Hepatocyte (in vitro differentiated cells): ENCODE data around the gene HMX3.

Experiments used
- CTCF ChIP-seq: fragments of 200-600 bp; sonication (generic); IDR thresholded peaks from 2 replicates; pipeline ENCODE4 v1.5.1; 2016; ENCODE audit warnings: antibody characterized with exemption, mild to moderate bottlenecking; ENCODE audit not compliant: poor library complexity
- EZH2 ChIP-seq: fragments of 200-600 bp; sonication (generic); IDR thresholded peaks from 2 replicates; pipeline ENCODE4 v1.6.1; 2016; ENCODE audit warnings: antibody characterized with exemption, mild to moderate bottlenecking, borderline replicate concordance
- EZH2phosphoT487 ChIP-seq: fragments of 200-600 bp; sonication (generic); IDR thresholded peaks from one replicate; pipeline ENCODE4 v1.6.1; 2018; ENCODE audit warnings: antibody characterized with exemption, mild to moderate bottlenecking, low read depth, moderate library complexity; ENCODE audit not compliant: unreplicated experiment, severe bottlenecking

- TF ChIP-seq EZH2phosphoT487 (peak; percentile 78), CTCF (no peak), EZH2 (no peak)
These were observed 805 bp upstream of the HMX3 start for GRCh38 chr10:123134915-123135414.
